D721Med (cell line): Measurements from ENCODE around the gene MMP17.

Experiments used
- DNase-seq: peaks from one replicate; pipeline ENCODE4 v3.0.0; 2011; ENCODE audit warnings: low spot score; ENCODE audit not compliant: insufficient read length
- FAIRE-seq: peaks from 2 replicates; lab custom pipeline; 2011; peaks lifted over from hg19 to GRCh38; lab: Jason Lieb, UNC
- TF ChIP-seq, protein P1 (sequence below): IDR thresholded peaks from 2 replicates; pipeline ENCODE4 v1.5.1; 2012; ENCODE audit warnings: mild to moderate bottlenecking, control low read depth; ENCODE audit not compliant: insufficient read depth; ENCODE audit errors: missing control alignments

The MMP17 gene

DNA sequence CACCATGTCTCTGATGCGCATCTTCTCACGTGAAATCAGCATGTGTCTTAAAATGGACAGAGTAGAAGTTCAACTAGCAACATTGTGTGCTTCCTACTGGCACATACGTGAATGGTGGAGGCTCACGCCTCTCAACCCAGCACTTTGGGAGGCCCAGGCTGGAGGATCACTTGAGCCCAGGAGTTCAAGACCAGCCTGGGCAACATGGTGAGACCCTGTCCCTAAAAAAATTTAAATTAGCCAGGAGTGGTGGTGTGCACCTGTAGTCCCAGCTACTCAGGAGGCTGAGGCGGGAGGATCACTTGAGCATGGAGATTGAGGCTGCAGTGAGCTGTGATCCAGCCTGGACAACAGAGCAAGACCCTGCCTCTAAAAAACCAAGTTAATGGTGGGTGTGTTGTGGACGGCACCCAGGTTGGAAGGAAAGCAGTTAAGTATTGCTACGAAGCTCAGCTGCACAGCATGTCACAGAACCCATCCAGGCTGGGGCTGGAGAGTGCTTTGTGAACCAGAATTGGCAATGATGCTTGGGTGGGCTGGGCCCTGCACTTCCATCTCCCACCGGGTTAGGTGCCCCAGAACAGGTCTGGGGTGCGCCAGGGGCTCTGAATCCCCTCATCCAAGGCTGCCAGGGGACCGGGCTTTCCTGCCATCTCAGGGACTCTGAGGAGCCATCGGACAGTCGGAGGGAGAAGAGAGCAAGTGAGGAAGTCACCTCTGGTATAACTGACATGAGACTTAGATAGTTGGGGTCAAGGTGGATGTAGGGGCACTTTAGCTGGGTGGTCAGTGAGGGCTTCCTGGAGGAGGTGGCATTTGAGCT, 33.3 kb downstream of the MMP17 start:
- TF ChIP-seq, protein P1, sequence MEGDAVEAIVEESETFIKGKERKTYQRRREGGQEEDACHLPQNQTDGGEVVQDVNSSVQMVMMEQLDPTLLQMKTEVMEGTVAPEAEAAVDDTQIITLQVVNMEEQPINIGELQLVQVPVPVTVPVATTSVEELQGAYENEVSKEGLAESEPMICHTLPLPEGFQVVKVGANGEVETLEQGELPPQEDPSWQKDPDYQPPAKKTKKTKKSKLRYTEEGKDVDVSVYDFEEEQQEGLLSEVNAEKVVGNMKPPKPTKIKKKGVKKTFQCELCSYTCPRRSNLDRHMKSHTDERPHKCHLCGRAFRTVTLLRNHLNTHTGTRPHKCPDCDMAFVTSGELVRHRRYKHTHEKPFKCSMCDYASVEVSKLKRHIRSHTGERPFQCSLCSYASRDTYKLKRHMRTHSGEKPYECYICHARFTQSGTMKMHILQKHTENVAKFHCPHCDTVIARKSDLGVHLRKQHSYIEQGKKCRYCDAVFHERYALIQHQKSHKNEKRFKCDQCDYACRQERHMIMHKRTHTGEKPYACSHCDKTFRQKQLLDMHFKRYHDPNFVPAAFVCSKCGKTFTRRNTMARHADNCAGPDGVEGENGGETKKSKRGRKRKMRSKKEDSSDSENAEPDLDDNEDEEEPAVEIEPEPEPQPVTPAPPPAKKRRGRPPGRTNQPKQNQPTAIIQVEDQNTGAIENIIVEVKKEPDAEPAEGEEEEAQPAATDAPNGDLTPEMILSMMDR = no peak
- DNase-seq (no peak), FAIRE-seq (no peak)

- TF ChIP-seq, protein P1 = no peak
- no peak for FAIRE-seq
- no peak for DNase-seq
Measured at GRCh38 chr12:131862084-131862441, 33.9 kb downstream of the MMP17 start.

DNA sequence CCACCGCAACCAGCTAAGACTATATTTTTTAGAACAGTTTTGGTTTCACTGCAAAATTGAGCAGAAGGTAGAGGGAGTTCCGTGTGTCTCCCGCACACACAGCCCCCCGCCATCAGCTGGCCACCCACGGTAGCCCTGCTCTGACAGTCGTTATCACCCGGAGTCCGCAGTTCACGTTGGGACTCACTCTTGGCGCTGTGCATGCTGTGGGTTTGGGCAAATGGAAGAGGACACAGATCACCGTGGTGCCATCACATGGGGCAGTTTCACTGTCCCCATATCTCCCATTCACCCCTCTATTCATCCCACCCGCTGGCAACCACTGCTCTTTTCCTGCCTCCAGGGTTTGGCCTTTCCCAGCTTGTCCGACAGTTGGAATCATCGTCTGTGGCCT, 34.4 kb downstream of the MMP17 start:
- DNase-seq (no peak), FAIRE-seq (no peak)
- TF ChIP-seq, protein P1 = no peak

GRCh38 chr12:131862994-131863710, 35.0 kb downstream of the MMP17 start:
- DNase-seq = no peak
- no peak for FAIRE-seq
- TF ChIP-seq, protein P1 = no peak

DNA sequence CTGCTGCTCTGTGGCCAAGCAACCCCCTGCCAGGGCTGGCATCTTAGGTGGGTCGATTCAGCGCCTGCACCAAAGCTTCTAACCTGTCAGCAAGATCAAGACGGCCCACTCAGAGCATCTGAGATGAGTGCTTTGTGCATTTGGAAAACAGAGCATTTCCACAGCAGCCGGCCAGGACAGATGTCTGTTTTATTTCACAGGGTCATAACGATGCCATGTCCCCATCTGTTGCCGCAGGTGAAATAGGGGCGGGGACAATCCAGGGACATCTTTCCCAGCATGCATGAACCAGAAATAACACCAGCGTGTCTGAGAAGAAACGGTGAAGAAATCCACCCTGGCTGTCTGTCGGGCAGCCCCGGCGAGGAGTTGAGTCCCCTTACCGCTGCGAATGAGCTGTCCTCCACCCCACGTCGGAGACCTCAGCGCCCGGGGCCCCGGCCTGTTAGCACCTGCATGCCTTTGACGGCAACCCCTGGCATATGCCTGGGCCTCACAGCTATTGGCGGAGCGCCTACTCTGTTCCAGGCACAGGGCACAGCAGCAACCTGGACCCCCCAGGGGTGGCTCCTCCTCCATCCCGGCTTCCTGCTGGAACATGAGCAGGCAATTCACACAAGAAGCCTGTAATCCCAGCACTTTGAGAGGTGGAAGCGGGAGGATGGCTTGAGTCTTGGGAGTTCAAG, 35.7 kb downstream of the MMP17 start:
- TF ChIP-seq, protein P1 = no peak
- FAIRE-seq (no peak), DNase-seq (no peak)

DNA sequence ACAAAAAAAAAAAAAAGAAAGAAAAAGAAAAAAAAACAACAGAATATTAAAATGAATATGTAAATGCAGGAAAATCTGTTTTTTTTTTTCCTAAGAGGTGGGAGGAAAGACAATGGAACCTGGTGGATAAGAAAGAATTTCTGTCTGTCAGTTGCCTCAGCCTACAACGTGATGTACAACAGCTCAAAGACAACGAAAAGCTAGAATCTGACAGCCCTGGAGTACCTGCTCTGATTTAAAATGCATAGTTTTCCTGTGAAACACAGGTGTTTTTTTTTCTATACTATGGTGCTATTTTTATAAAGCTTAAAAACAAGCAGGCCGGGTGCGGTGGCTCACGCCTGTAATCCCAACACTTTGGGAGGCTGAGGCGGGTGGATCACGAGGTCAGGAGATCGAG, 36.3 kb downstream of the MMP17 start:
- DNase-seq = no peak
- no peak for FAIRE-seq

More for the DNA sequence above, 36.3 kb downstream of the MMP17 start:
- TF ChIP-seq, protein P1 = no peak
